ENCODE data around the gene MELK.

- TF ChIP-seq CTCF (IDR thresholded peaks at IDR 0.05; ENCODE audit: poor library complexity, severe bottlenecking) (no peak), POLR2AphosphoS5 (IDR thresholded peaks at IDR 0.05) (no peak), EZH2 (IDR thresholded peaks at IDR 0.05; ENCODE audit: borderline replicate concordance, insufficient read depth, low read length, poor library complexity, severe bottlenecking) (no peak), EP300 (conservative IDR thresholded peaks at IDR 0.05; ENCODE audit: poor library complexity, severe bottlenecking) (no peak), TAF1 (IDR thresholded peaks at IDR 0.05; ENCODE audit: low read depth) (no peak)
Observed at GRCh38 chr9:36622121-36622520, 49.4 kb downstream of the MELK start.

Measured in neural cell (in vitro differentiated cells).